PFSK-1 (cell line): ENCODE data around the gene DNAAF3.

Experiments
- POLR2AphosphoS5 ChIP-seq: IDR thresholded peaks from 2 replicates; pipeline ENCODE4 v1.6.1; 2012; ENCODE audit warnings: low read depth, mild to moderate bottlenecking, control low read depth, low read length, moderate library complexity
- SIN3A ChIP-seq: IDR thresholded peaks from 2 replicates; pipeline ENCODE4 v1.6.1; 2012; ENCODE audit warnings: mild to moderate bottlenecking, low read length, moderate library complexity, borderline replicate concordance; ENCODE audit not compliant: insufficient read depth
- TF ChIP-seq, protein P1 (sequence below), 2 experiments: IDR thresholded peaks; 2 replicates each; pipeline versions ENCODE4 v1.6.1 to v1.8.0; 2011 to 2012; ENCODE audit warnings: low read depth in 2 of 2, low read length in 2 of 2, control low read depth in 1 of 2, inconsistent platforms in 1 of 2, mild to moderate bottlenecking in 1 of 2, moderate library complexity in 1 of 2; ENCODE audit not compliant: insufficient read depth in 1 of 2

DNA sequence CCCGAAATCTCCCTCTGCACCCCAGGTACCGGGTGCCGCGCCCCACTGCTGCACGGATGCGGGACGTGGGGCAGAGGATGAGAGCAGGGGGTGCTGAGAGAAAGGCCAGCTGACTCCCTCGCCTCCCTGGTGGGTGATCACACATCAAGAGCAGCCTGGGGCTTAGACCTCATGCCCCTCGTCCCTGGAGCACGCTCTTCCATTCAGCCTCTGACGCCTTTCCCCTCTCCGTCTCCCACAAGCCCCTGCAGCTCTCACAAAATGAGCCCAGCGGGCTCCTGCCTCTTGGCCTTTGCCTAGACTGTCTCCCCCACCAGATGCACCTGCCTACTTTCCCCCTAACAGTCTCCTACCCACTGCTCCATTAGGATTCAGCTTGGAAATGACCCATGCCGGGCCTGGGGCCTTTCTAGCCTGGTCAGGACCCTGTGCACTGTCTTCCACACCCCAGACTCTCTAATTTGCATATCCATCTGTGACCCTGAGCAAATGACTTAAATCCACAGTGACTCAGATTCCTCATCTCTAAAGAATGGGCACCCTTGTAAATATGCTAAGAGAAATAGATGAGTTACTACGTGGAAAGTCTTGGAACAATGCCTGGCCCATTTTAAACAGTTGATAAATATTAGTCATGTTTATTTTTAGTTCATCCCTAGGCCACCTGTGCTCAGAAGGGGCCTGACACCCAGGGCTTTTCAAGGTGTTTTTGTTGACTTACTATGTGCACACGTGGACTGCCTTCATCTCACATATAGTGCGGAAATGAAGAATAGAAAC, 43.5 kb upstream of the DNAAF3 start:
- TF ChIP-seq SIN3A (no peak), POLR2AphosphoS5 (no peak)
- TF ChIP-seq, protein P1, sequence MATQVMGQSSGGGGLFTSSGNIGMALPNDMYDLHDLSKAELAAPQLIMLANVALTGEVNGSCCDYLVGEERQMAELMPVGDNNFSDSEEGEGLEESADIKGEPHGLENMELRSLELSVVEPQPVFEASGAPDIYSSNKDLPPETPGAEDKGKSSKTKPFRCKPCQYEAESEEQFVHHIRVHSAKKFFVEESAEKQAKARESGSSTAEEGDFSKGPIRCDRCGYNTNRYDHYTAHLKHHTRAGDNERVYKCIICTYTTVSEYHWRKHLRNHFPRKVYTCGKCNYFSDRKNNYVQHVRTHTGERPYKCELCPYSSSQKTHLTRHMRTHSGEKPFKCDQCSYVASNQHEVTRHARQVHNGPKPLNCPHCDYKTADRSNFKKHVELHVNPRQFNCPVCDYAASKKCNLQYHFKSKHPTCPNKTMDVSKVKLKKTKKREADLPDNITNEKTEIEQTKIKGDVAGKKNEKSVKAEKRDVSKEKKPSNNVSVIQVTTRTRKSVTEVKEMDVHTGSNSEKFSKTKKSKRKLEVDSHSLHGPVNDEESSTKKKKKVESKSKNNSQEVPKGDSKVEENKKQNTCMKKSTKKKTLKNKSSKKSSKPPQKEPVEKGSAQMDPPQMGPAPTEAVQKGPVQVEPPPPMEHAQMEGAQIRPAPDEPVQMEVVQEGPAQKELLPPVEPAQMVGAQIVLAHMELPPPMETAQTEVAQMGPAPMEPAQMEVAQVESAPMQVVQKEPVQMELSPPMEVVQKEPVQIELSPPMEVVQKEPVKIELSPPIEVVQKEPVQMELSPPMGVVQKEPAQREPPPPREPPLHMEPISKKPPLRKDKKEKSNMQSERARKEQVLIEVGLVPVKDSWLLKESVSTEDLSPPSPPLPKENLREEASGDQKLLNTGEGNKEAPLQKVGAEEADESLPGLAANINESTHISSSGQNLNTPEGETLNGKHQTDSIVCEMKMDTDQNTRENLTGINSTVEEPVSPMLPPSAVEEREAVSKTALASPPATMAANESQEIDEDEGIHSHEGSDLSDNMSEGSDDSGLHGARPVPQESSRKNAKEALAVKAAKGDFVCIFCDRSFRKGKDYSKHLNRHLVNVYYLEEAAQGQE (IDR thresholded peaks at IDR 0.05; ENCODE audit: insufficient read depth in 1 of 2, low read depth in 2 of 2, low read length in 2 of 2) = no peak
